ENCODE measurements around the gene TCF7L2.

TCF7L2 gene

GRCh38 chr10:113025487-113025886 lies 75.4 kb downstream of the TCF7L2 start:
- no peak for DNase-seq

- no peak for DNase-seq
These were observed 76.6 kb downstream of the TCF7L2 start for GRCh38 chr10:113026679-113027078.

- no peak for DNase-seq
These were observed 77.2 kb downstream of the TCF7L2 start for GRCh38 chr10:113027230-113027573.

DNA sequence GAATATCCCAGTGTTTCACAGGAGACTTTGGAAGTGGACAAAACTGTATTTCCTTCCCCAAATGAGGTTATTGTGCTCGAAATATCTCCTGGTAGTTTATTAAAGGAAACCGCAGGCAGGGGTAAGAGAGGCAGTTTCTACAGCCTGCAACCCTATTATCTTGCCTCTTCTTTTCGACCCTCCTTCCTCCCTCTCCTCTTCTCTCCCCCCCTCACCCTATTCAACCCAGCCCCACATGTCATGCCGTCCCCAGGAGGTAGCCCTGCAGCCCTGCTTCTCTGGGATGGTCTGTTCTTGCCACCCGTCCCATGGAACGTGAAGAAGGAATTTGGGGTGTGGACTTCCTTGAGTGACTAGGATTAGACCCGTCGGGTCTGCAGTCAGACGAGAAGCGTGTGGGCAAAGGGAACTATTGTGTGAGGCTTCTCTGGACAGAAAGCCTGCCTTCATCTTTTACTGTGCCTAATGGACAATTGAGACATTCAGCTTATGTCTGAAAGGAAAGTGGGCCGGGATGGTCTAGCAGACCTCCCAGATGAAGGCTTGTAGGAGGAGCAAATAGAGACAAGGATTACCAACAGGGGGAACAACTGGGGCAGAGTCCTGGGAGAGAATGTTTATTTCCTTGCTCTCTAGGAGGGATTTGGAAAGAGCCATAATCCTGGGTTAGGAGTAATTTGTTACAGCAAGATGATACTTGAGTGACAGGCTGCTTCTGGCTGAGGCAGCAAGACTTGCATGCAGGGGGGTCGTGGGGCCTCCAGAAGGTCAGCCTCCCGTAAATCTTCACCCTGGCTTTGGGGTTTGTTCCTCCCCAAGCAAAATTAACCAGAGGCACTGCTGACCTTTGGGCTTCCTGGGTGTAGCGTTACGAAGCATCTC lies 77.8 kb downstream of the TCF7L2 start:
- DNase-seq, result no peak

DNA sequence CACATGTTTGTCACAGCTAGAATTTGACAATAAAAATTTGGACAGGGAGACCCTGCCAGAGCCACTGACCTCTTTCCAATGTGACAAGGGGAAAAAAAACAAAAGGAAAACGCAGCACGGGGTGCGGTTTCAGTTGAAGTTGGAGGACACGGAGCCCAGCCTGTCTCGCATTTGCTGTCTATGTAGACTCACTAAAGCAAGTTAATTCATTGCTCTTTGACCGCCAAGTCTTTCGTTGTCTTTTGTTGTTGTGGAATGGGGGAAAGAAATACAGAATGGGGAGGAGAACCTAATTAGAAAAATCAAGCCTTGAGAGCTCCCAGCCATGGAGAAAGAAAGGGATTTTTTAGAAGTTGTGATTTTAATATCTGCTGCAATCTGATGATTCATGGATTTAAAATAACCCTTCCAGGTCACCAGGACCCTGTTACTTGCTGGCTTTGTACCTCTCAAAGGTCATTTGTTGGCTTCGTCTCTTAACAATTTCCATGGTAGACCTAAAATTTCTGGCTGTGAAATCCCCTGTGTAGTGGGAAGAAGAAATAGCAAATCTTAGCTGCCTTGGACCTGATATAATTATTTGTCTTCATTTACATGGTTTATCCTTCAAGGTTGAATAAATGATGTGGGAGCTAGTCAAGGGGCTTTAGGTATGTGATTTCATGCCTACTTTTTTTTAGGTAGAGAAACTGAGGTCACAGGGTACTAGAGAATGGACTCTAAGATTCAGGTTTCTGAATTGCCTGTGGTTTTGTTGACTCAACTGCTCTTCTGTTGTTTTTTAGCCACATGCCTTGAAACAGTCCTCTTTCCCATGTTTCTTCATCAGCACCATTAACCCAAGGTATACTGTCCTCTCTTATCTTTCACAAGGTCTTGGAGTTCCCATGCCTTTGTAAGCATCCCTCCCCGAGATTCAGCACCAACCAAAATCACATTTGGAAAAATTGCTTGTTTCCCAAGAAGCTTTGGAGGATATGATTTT lies 78.7 kb downstream of the TCF7L2 start:
- DNase-seq, result no peak

DNA sequence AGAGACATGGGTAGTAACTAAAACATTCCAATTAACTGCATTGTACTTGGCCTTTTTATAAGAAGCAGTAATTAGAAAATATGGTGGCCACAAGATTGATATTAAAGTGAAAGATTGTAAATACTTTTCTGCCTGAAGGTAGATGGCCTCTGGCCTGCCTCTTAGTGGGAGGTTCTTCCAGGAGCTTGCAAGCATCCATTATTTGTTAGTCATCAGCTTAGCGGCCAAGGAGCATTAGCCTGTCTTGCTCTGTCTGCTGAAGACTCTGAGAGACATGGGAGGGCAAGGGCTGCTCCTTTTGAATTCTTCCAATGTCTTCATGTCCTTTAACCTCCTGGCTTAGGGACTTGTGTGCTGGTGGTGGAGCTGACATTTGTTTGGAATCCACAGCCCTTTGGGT lies 80.4 kb downstream of the TCF7L2 start:
- DNase-seq, result no peak

GRCh38 chr10:113031147-113031546 lies 81.1 kb downstream of the TCF7L2 start:
- DNase-seq, result no peak

DNA sequence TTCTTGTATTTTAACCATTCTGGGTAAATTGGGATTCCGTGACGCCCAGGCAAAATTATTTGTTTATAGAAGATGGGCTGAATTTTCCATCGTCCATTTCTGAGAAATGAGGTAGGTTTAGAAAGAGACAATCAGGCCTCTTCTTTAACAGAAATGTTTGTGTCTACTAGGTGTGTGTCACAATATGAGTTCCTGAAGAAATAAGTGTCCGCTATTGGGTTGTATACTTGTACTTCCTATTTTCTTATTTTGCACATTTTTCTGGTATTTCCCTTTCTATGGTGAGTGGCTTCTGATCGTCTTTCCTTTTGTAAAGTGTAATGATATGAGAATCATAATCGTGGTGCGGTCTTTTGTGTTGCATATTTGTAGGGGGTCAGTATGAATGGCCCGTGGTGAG lies 83.9 kb downstream of the TCF7L2 start:
- no peak for DNase-seq

DNA sequence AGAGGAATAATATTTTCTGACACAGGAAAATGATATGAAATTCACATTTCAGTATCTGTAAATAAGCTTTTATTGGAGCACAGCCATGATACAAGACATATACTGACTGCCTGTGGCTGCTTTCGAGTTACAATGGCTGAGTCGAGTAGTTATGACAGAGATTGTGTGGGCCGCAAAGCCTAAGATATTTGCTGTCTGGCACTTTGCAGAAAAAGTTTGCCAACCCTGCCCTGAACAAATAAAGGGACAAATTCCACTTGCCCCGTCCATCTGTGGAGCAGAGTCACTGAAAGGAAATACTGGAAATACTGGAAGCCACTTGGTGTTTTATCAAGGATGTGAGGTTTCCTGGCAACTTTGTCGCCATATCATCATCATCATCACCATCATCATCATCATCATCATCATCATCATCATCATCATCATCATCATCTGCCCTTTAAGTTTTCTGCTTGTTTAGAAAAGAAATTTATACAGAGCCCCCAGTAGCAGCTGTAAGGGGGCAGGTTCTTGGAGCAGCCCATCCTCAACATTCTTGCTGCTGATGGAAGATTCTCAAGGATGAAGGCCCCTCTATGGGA lies 85.8 kb downstream of the TCF7L2 start:
- no peak for DNase-seq

DNA sequence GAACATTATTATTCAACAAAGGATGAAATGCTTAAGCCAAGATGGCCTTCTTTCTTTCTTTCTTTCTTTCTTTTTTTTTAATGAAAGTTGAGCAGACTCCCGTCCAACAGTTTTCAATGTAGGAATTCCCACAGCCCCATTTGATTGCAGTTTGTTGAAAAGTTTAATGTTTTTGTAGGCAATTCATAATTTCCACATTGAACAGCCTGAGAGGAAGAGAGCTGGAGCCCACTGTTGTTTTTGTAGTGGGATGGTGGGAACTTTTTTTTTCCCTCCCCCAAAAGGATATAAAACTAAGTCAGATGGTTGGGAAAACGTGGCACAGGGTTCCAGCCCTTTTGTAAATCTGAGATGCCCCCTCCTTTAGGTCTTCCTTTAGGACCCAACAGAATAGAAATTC lies 86.6 kb downstream of the TCF7L2 start:
- no peak for DNase-seq

GRCh38 chr10:113037218-113037617 lies 87.2 kb downstream of the TCF7L2 start:
- DNase-seq, result no peak

- no peak for DNase-seq
These were observed 88.1 kb downstream of the TCF7L2 start for GRCh38 chr10:113038183-113038582.

- no peak for DNase-seq
These were observed 88.9 kb downstream of the TCF7L2 start for GRCh38 chr10:113038985-113039384.

GRCh38 chr10:113041324-113041723 lies 91.3 kb downstream of the TCF7L2 start:
- DNase-seq, result no peak

DNA sequence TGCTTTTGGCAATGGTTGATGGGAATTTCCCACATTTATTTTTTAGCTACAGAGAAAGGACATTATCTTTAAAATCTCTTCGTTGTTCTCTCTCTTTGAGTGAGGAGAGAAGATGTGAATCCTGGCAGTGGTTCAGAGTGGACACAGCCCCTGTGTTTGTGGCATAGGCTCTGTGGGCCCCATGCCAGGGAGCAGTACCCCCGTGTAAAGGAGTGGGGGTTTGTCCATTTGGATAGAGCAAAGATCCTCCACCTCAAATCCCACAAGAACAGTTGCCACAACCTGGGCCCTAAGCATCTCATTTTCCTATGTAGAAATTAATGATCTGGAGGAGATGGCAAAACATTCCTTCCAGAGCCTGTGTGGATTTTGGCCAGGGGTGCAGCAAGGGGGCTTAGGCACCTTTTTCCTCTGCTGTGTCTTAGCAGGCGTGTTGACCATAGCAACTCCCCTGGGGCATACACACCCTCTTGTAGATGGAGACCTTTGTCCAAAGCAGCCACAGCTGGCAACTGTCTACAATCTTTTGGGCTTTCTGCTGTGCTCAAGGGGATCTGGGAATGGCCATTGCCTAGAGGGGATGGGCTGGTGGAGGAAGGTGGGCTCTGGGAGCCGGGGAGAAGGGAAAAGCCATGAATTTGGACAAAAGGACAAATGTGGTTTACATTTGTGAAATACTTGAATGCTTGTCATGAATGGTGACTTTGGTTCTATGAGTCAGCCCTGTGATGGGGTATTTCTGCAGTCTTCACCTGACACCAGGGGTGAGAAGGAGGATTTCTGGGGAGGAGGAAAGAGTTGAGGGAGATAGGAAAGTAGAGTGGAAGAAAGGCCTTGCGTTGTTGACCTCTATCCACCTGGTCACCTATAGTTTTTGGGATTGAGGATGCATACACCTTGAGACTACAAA lies 92.0 kb downstream of the TCF7L2 start:
- no peak for DNase-seq

DNA sequence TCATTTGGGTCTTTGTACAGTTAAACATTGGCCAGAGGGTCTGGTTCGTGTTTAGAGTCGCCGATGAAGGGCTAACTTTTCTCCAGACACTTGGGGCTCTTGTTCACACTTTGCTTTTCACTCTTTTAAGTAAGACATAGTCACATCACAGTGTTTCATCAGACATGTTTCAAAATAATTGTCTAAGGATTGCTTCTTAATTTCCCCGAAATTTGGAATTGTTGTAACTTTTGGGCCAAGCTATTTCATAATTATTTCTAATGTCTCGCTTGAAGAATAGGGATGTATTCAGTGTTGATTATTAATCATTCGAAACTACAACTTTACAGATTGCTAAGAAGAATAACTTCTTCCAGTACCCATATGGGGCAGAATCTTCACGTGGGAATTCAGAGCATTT lies 92.8 kb downstream of the TCF7L2 start:
- no peak for DNase-seq

- no peak for DNase-seq
These were observed 94.1 kb downstream of the TCF7L2 start for GRCh38 chr10:113044016-113044755.

DNA sequence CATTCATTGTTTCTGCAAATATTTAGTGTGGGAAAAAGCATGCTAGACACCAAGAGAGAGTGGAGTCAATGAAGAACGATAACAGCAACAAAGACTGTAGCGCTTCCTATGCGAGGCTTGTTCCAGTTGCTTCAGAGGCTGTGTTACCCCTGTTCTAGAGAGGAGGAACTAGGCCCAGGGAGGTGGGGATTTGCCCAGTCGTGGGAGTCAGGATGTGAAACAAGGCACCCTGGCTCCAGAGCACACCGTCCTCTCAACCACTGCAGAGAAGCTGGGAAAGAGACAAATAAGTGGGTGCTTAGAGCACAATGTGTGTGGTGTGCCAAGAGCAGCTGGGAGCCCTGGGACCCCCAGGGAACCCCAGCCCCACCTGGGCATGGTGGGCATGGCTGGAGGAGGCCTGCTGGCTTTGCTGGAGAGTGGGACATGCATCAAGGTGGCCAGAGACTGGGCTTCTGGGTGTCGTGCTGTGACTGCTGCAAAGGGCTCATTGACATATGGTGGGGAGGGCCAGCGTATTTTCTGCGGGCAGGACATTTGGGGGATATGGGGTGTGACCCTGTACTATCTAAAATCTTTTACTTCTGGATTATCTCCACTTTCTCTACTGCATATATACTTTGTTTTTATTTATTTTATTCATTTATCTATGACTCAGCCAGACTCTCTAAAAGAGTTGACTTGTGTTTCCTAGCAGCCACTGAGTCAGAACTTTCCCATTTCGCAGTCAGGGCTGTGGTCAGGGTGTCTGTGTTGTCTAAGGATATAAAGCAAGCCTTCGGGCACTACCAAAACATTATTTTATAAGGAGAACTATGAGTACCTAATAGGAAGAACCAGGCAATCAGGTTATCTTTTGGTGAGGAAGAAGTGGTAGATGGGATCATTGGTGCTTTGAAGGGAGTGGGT lies 95.4 kb downstream of the TCF7L2 start:
- DNase-seq, result no peak

DNA sequence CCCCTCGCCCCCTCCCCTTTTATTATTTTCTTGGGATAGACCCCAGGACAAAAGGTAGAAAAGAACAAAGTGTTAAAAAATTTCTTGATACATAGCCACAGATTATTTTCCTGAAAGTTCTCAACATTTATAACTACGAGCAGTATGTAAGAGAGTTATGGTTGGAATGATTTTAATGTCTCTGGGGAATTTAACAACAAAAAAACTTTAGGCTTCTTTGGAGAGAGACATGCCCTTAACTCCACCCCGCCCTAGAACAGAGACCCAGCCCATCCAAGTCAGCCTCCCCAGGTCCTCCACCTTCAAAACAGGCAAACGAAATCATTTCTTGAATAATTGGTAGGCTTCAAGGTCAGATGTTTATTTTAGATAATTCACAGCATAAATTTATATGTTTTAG lies 97.1 kb downstream of the TCF7L2 start:
- DNase-seq, result no peak

GRCh38 chr10:113047605-113047962 lies 97.5 kb downstream of the TCF7L2 start:
- no peak for DNase-seq
